GM19468 (cell line): Measurements from ENCODE around the gene MMADHC.

Source experiments
- ATAC-seq: cut with Tn5 transposase; IDR thresholded peaks from one replicate; pipeline ENCODE4 v1.9.1; 2021; ENCODE audit warnings: mild to moderate bottlenecking, moderate library complexity, moderate number of reproducible peaks; ENCODE audit not compliant: unreplicated experiment; ENCODE audit errors: extremely low read depth

MMADHC gene

DNA sequence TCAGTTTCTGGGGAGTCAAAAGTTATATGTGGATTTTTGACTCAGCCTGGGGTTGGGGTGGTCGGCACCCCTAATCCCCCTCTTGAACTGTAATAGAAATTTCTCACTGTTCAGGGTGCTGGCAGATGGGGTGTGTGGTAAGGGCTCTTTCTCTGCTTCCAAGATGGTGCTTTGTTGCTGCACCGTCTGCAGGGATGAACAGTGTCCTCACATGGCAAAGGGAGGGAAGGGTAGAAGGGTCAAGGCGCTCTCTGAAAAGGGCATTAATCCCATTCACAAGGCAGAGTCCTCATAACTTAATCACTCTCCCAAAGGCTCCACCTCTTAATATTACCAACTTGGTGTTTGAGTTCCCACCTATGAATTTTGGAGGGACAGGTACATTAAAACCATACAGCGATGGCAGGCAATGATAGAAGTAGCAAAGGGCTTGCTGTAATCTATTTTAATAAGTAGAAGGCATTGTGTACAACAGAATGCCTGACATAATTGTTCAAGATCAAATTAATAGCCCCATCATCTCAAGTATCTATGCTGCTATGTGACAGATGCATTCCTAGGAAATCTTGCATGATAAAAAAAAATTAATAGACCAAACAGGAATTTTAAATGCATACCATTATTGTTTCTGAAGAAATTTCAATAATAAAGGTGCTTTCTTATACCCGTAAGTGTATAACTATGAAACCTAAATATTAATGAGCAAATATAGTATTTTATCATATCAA lies 28.1 kb downstream of the MMADHC start:
- ATAC-seq, result no peak

DNA sequence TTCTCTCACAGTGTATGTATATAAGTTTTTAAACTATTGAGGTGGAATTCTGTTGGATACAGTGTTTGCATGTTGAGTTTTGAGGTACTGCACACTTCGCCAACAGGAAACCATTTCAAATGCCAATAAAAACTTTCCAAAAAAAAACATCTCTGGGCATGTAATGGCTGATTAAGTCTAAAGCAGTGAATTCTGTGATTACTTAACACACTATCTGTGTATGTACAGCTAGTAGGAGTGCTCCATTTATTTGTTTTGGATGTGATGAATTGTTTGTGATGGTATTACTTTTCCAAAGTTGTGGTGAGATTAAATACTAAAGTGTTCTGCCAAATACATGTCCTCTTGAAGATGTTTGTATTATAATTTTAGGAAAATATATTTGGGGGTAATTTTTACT lies 31.1 kb downstream of the MMADHC start:
- ATAC-seq, result no peak

DNA sequence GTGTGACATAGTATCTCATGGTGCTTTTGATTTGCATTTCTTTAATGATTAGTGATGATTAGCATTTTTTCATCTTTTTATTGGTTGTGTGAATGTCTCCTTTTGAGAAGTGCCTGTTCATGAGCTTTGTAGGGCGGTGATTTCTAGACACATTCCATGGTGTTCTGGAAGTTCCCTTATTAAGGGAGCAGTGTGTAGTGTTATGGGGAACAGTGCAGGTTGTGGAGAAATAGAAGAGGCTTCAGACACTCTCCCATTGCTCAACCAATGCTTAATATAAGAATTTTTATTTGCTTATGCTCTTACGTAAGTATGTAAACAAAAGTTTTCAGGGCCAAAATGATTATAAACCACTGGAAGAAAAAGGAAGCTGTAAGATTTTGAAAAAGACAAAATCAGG lies 34.7 kb downstream of the MMADHC start:
- no peak for ATAC-seq

DNA sequence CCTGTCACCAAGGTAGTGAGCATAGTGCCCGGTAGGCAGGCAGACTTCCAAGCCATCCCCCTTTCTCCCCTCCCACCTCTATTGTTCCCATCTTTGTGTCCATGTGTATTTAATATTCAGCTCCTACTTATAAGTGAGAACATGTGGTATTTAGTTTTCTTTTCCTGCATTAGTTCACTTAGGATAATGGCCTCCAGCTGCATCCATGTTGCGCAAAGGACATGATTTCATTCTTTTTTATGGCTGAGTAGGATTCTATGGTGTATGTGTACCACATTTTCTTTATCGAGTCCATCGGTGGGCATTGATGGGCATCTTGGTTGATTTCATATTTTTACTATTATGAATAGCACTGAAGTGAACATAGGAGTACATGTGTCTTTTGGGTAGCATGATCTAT lies 35.3 kb downstream of the MMADHC start:
- no peak for ATAC-seq

DNA sequence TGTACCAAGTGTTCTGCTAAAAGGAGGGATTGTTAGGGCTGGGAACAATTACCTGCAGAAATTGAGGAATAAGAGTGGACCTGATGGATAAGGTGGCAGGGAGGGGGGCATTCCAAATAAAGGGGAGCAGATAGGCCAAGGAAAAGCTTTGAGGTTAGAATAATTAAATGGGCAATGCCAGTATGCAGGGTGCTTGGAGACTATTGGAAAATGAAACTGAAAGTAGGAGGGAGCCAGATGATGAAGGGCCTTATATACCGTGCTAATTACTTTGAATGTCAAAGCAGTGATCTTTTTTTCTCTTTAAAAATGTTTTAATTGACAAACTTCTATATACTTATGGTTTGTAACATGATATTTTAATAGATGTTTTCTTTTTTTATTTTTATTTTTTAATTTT lies 42.9 kb downstream of the MMADHC start:
- ATAC-seq, result no peak

DNA sequence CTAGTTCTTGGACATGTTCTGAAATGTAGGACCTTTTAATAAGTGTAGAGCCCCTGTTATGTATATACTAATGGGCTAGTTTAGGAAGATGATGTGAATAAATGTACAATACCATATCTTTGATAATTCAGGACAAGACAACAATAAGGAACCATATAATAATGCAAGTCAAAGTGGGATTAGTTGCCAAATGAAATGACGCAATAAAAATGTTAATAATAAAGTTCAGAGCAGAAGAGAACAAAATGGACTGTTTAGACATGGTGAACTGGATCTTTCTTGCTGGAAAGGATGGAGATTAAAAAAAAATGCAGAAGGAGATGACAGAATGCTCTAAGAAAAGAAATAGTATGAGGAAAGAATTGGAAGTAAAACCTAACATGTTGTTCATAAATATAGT lies 43.7 kb downstream of the MMADHC start:
- ATAC-seq, result no peak

DNA sequence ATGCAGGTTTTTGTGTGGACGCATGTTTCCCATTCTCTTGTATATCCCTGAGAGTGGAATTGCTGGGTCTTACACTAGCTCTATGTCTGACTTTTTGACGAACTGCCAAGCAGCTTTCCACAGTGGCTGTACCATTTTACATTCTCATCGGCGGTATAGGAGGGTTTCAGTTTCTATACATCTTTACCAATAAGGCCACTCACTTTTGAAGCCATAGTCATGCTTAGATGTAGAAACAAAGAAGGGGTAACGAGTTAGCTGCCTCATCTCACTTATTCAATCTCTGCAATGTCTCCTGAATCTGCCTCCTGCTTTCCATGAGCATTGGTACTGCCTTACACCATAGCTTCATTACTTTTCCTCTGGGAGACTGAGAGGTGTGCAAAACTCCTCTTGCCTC lies 47.4 kb downstream of the MMADHC start:
- no peak for ATAC-seq

DNA sequence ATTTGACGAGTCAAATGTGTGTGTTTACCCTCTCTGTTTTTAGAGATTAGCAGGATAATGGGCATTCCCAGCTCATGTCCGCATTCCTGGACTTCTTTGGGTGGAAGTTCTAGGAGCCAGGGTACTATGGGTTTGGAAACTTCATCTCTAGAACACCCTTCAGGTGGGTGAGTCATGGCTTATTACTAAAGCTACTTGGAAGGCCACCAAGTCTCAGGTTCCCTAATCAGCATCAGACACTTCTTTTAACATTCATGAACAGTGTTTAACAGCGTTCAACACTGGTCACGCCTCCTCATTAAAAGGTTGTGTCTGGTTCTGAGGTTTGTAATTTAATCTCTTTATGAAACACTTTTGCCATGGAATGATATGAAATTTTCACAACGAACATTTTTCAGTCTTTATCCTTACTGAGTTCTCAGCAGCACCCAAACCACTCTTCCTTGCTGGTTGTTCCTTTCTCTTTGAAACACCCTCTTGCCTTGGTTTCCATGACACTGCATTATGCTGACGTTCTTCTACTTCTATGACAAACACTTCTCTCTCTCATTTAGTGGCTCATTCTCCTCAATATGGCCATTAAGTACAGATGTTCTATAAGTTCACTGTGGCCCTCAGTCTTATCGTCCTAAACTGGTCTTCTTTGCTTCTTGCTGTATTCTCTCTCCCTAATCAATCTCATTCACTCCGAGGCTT lies 49.3 kb downstream of the MMADHC start:
- ATAC-seq, result no peak

DNA sequence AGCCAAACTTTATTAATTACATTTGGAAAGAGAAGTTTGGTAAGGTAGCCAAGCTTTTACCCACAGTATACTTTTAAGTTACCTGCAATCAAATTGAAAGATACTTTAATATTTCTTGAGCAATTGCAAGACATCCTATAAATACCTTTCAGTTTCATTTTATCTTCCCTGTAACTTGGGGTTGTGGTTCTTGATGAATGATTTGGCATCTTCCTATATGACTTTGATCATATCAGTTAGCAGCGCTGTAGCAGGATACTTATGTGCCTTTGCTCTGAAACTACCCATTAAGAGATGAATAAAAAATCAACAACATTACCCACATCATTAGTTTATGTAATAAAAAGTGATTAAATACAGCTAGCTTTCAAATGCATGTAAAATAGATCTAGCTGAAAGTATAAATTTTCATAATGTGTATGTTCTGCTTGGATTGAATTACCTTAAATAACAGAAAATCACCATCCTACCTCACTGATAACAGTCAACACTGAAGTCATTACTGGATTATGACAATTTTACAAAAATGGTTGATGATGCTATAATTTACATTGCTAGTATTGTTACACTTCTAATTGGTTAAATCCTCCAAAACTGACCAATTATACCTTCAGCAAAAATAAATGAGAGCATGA lies 50.4 kb downstream of the MMADHC start:
- no peak for ATAC-seq

DNA sequence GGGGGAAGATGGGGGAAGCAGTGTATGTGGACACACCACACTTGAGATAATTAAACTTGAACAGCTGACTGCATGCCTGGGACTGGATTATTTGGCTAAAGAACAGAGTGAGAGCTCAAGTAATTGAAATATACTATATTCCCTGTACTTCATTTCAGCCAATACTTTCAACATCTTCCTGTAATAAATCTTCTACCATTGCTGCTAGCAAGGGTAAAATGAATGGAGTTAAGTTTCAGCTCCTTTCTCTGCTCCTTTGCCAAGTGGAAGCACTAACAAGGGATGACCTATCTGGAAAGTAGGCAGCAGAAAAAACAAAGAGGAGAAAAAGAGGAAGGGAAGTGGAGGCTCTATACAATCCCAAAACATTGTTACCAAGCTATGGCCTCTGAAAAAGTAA lies 50.9 kb downstream of the MMADHC start:
- no peak for ATAC-seq

DNA sequence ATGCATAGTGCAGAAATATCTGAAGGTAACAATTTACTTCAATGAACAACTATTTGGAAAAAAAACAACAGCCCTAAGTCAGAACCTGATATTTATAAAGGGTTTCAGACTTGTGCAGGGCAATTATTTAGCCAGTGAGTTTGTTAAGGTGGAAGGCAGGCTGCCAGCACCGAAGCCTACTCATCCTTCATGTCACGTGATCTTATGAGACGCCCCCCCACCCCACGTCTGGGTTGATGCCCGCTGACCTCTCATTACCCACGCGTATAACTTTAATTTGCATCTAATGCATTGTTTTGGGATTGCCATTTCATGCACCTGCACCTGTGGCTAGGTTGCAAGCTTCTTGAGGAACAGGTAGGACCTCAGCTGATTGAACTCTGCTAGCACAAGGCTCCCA lies 52.9 kb downstream of the MMADHC start:
- ATAC-seq, result no peak

DNA sequence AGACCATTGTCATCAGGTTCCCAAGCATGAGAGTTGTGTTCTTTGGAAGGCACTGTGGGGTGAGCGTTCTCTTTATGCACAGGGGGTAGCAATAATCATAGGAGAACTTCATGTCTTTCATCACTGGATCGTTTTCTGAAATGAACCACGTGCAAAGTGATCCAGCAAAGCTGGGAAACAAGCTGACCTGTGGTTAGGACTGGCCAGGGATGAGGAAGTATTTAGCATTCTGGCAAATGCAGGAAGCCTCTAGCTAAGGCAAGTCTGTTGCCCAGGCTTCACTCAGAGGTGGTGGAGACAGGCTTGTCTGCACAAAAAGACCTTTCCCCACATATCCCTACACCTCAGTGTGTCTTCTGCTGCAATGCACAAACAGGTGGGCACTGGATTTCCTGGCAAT lies 58.6 kb downstream of the MMADHC start:
- no peak for ATAC-seq

DNA sequence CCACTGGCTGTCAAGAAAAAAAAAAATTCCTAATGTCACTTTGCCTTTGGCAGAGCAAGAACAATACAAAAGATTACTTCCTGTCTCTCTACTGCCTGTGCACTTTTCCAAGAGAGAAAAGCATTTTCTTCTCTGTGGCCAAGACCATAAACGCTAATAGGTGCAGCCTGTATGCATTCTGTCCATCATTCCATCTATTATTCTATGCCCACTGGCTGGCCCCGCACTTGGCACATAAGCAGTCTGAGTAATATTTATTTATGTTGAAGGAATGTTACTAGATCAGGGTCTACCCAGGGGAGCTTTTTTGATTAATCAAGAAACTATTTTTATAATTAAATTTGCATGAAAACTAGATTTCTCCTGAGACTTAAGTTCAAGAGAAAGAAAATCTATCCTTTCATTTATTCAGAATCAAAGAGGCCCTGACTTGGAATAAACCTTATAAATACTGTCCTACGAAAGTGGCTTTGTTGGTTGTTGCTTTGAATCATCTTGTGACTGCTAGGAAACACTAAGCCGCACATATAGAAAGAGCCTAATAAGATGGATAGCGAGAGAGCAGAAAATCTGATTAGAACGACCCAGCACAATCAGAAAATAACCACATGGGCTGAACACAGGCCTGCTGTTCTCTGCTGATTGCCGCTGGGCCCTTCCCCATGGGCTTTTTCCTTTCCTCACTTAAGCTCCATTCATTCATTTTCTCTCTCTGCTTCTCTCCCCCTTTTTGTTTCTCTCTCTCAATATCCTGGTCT lies 59.4 kb downstream of the MMADHC start:
- no peak for ATAC-seq

DNA sequence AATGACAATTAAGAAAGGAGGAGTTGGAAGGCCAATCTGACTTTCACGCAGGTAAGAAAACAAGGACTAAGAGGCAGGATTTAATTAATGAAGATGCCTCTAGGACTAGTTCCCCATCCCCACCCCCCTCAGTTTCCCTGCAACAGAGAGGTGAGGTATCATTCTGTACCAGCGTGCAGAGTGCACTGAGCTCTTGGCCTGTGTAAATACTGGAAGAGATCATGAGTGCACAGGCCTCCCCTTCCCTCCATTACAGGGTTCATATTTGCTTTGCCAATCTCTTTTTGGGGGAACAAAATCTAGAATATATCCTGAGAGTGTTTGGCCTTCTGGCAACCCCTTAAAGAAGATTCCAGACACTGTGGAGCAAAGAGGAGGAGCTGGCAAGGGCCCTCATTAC lies 60.9 kb downstream of the MMADHC start:
- ATAC-seq, result no peak

DNA sequence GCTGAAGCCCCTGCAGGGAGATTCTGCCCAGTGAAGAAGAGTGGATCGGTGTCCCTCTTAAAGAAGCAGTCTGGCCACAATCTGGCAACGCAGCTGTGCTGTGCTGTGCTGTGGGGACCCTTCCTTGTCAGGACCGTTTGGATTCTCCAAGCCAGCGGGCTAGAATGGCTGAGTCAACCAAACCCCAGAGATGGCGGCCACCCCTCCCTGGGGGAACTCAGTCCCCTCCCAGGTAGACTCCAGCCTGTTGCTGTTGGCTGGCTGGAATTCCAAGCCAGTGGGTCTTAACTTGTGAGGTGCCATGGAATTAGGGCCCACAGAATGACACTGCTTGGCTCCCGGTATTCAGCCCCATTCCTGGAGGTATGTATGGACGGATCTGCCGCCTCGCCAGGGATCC lies 62.3 kb downstream of the MMADHC start:
- no peak for ATAC-seq
